ENCODE measurements around the gene ZNF827. TPM values are rescaled to one million over a fixed set of nuclear protein-coding genes. Genes with fewer than 3 reads are reported as not detected.
A peak's percentile ranks its signal among the peaks of the same experiment; 100 is the strongest.

Gene ZNF827
- polyA plus RNA-seq, 10 donors: 12.9 to 24.0 (median 16.5) TPM

- DNase-seq: no peak
Measured at GRCh38 chr4:145829629-145830395, 108.8 kb downstream of the ZNF827 start.

- no peak for DNase-seq
Measured at GRCh38 chr4:145828802-145829485, 109.7 kb downstream of the ZNF827 start.

GRCh38 chr4:145827885-145828284 lies 110.7 kb downstream of the ZNF827 start:
- no peak for DNase-seq

- no peak for DNase-seq
Measured at GRCh38 chr4:145825255-145825654, 113.4 kb downstream of the ZNF827 start.

GRCh38 chr4:145824463-145824862 lies 114.2 kb downstream of the ZNF827 start:
- DNase-seq: no peak

GRCh38 chr4:145823743-145824142 lies 114.9 kb downstream of the ZNF827 start:
- DNase-seq: no peak

- no peak for DNase-seq
Measured at GRCh38 chr4:145822581-145822980, 116.0 kb downstream of the ZNF827 start.

- no peak for DNase-seq
Measured at GRCh38 chr4:145822181-145822580, 116.4 kb downstream of the ZNF827 start.

GRCh38 chr4:145821766-145822165 lies 116.9 kb downstream of the ZNF827 start:
- no peak for DNase-seq

- DNase-seq: no peak
Measured at GRCh38 chr4:145820407-145820806, 118.2 kb downstream of the ZNF827 start.

- DNase-seq: peak; percentile 45 to 67 (median 61)
Measured at GRCh38 chr4:145819853-145820181, 118.8 kb downstream of the ZNF827 start.

GRCh38 chr4:145819101-145819852 lies 119.3 kb downstream of the ZNF827 start:
- peak in 1 of 3 donors; percentile 44 for DNase-seq

GRCh38 chr4:145818011-145818410 lies 120.6 kb downstream of the ZNF827 start:
- no peak for DNase-seq

GRCh38 chr4:145816091-145816490 lies 122.5 kb downstream of the ZNF827 start:
- no peak for DNase-seq

GRCh38 chr4:145815626-145816025 lies 123.0 kb downstream of the ZNF827 start:
- no peak for DNase-seq

- DNase-seq: no peak
Measured at GRCh38 chr4:145815027-145815612, 123.5 kb downstream of the ZNF827 start.

GRCh38 chr4:145814246-145814645 lies 124.4 kb downstream of the ZNF827 start:
- DNase-seq: no peak

GRCh38 chr4:145812919-145813318 lies 125.7 kb downstream of the ZNF827 start:
- no peak for DNase-seq

GRCh38 chr4:145808848-145809512 lies 129.6 kb downstream of the ZNF827 start:
- no peak for DNase-seq

GRCh38 chr4:145808021-145808650 lies 130.5 kb downstream of the ZNF827 start:
- DNase-seq: peak in 2 of 3 donors; percentile 42 to 87

- DNase-seq: no peak
Measured at GRCh38 chr4:145805490-145805889, 133.1 kb downstream of the ZNF827 start.
